ENCODE measurements around the gene CST9.
"Not testable (repeated sequence)": the region's sequence is repeated elsewhere in the genome, so short reads cannot be mapped to it uniquely, and the experiment has no call there.

CST9 gene

DNA sequence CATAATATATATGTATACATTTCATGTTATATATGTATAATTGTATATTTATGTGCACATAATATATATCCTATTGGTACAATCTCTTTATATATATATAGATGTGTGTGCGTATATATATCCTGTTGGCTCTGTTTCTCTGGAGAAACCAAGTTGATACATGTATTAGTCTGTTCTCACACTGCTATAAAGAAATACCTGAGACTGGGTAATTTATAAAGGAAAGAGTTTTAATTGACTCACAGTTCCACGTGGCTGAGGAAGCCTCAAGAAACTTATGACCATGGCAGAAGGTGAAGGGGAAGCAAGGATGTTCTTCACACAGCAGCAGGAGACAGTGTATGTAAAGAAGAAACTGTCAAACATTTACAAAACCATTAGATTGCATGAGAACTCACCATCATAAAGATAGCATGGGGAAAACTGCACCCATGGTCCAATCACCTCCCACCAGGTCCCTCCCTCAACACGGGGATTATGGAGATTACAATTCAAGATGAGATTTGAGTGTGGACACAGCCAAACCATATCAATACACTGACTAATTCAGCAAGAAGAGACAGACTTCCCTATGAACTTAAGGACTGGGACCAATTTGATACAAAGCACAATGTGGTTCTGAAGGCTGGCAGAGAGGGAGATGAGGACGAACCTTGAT lies 18.1 kb upstream of the CST9 start:
- no peak for DNase-seq (ENCODE audit: low read depth in 2 of 2)

DNA sequence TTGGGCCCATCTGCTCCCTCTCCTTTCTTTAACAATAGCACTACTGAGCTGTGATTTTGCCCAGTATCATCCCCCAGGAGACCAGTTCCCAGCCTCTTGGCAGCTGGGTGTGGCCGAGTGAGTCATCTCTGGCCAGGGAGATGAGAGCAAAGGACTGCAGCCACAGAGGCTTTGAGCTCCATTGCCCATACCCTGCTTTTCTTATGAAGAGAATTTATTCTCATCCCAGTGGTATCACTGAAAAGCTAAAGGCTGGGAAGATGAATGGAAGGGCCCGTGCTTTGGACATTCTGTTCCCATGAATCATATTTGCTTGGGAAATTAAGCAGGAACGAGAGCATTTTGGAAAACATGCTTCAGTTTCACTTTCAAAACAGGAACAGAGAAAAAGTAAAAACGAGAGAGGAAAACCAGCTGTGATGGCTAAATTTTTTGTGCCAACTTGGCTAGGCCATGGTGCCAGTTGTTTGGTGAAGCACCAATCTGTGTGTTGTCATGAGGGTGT lies 17.2 kb upstream of the CST9 start:
- no peak for DNase-seq (ENCODE audit: low read depth in 2 of 2)

DNA sequence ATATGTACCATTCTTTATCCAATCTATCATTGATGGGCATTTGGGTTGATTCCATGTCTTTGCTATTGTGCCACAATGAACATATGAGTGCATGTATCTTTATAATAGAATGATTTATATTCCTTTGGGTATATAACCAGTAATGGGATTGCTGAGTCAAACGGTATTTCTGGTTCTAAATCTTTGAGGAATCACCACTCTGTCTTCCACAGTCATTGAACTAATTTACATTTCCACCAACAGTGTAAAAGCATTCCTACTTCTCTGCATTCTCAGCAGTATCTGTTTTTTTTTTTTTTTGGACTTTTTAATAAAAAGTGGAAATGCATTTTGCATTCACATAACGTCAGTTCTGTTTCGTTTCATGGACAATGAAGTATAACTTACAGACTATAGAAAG lies 16.7 kb upstream of the CST9 start:
- not testable (repeated sequence) for DNase-seq (ENCODE audit: low read depth in 2 of 2)

DNA sequence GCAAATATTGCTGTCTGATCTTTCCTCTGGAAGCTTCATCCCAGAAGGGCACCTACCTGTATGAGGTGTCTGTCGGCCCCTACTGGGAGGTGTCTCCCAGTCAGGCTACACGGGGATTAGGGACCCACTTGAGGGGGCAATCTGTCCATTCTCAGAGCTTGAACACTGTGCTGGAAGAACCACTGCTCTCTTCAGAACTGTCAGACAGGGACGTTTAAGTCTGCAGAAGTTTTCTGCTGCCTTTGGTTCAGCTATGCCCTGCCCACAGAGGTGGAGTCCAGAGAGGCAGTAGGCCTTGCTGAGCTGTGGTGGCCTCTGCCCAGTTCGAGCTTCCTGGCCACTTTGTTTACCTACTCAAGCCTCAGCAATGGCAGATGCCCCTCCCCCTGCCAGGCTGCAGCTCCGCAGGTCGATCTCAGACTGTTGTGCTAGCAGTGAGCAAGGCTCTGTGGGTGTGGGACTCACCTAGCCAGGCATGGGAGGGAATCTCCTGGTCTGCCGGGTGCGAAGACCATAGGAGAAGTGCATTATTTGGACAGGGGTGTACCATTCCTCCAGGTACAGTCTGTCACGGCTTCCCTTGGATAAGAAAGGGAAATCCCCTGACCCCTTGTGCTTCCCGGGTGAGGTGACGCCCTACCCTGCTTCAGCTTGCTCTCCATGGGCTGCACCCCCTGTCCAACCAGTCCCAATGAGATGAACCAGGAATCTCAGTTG lies 15.1 kb upstream of the CST9 start:
- not testable (repeated sequence) for DNase-seq (ENCODE audit: low read depth in 2 of 2)

DNA sequence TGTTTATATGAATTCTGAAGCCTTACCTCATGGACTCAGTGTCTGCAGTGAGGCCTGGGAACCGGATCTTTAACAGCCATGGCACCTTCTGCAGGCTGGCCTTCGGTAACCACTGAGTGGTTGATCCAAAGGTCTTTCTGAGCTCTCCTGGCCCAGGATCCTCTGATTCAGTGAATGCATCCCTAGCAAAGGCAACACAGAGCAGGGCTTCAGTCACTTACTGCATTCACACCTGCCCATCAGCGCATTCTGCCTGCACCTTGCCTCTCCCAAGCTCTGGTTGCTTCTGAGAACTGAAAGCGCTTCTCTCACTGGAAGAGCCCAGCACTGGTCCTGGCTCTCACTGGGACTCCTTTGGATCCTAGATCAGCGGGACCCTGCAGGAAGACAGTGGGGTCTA lies 8.4 kb upstream of the CST9 start:
- DNase-seq (ENCODE audit: low read depth in 2 of 2) = no peak

DNA sequence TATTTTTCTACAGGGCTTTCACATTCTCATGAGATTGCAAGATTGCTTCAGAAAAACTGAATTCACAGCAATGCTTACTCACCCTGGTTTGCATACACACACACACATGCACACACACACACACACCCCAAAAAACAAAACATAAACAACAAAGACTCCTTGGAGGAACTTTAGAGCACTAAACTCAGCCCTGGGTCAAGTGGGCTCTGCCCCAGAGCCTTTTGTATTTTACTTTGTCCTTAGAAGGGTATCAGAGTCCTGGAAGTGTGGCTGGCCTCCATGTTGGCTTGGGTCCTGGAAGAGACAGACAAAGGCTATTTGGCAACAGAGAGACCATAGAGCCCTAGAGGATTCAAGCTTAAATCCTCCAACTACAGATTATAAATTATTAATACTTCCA lies 8.0 kb upstream of the CST9 start:
- DNase-seq (ENCODE audit: low read depth in 2 of 2) = no peak

DNA sequence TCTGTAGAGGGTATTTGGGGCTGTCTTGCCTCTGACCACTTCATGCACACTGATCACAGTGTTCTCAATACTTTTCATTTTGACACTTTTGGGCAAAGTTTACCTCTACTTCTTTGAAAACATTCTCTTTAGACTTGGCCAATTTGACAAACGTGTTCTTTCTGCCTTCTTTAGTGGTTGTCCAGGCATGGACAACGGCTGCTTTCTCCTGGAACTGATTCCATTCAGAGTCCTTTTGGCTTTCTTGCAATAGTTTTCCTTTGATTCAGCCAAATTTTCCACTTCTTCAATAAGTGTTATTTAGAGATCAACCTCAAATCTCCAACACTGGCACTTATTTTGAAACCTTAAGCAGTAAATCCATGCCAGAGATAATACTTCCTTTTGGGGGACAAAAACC lies 6.7 kb upstream of the CST9 start:
- DNase-seq (ENCODE audit: low read depth in 2 of 2) = no peak

DNA sequence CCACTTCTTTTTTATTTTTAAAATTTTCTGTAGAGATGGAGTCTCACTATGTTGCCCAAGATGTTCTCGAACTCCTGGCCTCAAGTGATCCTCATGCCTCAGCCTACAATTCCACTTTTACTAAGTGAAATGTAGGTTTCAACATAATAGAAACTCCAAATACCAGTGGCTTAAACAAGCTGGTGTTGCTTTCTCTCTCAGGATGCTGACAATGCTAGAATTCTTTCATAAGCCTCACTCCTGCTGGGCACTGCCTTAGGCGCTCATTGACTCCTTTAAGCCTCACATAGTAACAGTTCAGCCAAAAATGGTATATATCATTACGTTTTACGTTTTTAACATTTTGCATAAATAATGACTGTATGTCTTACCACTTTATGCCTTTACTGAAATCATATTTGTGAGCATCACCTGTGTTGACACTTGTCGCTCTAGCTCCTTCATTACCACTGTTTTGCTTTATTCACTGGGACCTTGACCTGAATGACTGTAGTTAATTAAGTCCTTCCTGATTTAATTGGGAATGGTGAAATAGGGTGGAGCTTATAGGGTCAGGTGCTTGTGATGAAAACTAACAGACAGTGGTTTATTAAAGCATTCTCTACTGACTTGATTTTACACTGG lies 3.9 kb upstream of the CST9 start:
- DNase-seq (ENCODE audit: low read depth in 2 of 2) = no peak

DNA sequence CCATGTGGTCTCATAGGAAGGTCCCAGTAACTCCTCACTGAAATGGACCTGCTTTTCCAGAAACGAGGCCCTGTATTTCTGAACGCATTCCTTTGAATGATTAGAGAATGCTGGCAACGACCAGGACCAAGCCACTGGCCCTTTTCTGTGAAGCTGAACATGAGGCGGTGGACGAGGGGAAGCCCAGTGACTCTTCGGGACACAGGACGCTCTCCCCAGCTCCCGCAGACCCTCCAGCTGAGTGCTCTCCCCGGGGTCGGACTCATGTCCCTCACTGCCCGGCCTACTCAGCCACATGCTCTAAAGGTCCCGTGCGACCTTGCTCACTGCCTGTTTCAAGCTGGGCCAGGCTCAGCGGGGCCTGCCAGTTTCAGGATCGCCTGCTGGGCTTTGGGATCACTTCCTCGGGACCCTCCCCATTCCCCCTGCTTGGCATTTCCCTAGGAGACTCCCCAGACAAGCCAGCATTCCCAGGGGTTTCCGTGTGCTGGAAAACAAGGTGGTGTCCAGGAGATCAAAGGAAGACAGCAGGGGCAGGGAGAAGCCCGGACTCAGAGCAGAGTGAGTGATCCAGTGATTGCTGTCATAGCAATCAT lies 2.6 kb upstream of the CST9 start:
- no peak for DNase-seq (ENCODE audit: low read depth in 2 of 2)

DNA sequence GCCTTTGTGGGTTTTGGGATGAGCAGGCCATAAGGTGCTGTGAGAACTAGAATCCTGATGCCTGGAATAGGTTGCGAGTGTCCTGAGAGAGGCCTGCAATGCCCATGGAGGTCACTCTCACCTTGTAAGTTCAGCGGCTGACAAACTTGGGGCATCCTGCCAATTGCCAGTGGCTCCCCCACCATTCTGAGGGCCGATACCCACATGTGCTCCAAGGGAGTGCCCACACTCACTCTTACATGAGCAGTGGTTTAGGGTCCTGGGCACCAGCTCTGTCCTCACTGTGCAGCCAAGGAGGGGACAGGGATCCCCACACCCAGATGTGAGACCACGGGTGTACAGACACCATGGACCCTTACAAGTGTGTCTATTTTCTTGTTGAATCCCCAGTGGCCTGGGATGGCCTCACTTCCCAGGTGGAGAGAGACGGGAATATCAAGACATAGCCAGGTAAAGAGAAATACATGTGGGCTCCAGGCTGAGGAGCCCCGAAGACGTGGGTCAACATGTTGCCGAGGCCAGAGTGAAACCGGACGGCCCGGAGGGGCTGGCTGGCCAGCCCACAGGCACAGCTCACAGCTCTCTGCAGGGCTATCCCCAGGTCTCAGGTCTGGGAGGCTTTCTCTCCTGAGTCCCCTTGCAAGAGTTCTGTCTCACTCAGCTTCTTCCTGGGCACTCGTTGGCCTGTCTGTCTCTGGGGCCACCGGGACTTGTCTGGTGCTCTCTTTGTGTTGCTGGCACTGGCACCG lies 2.0 kb upstream of the CST9 start:
- DNase-seq (ENCODE audit: low read depth in 2 of 2) = no peak

DNA sequence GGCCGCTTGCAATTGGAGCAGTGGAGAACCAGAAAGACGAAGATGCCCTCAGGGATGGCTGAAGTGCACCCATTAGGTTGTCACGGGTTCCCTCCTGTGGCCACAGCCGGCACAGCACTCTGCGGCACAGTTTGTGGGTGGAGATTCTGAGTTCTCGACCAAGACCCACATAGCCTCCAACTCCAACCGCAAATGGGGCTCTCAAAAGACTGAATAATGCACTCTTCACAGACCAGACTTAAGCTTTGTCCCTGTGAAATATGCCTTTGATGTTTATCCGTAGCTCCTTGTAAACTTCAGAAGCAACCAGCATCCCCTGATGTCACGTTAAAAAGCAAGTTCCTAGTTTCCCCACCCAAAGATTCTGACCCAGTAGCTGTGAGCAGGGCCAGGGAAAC lies 934 bp upstream of the CST9 start:
- DNase-seq (ENCODE audit: low read depth in 2 of 2) = peak; percentile 4 to 35

DNA sequence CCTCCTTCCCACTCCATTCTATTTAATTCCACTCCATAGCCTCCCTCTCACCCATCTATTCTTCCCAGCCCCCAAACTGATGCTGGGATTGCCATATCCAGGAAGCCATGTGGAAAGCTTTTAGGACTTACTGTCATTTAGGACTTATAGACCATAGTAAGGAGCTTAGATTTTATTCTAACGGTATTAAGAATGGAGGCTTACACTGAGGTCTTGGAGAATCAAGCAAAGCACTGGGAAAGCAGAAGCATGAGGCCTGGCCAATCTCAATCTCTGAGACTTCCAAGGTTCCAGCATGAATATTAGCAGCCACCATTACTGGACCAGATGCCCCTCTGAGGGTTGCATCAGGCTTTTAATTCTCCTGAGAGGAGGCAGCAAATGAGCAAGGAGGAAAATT lies 1.4 kb downstream of the CST9 start:
- no peak for DNase-seq (ENCODE audit: low read depth in 2 of 2)

DNA sequence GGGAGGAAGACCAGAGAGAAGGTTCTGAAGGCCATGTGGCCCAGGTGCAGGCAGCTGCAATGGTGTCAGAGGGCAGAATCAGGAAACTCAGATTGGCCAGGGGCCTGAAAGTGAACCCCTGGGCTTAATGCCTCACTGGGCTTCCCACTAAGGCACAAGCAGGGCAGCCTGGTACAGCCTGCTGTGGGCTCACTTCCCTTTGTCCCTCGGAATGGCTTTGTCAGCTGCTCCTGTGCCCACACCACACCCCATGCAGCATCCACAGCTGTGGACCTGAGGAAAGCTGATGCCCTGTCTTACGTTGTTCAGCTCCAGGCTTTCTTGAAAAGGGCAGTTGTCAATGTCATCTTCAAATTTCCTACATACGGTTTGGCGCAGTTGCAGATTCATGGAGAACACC lies 2.4 kb downstream of the CST9 start:
- DNase-seq (ENCODE audit: low read depth in 2 of 2) = no peak

DNA sequence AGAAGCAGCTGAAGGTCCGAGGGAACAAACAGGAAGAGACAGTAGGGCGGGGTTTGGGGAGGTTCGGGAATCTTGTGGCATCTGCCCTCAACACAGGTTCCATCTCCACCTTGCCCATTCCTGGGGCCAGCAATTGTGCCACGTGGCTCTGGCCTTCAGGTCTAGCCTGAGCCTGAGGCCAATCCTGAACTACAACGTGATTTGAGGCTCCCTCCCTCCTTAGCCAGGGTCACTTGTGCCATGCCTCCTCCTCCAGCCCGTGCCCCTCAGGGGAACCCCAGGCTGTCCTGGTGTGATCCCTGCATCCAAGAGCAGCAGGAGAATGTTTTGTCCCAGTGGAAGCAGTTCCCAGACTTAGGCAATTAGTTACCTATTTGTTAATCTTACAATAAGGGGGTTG lies 3.0 kb downstream of the CST9 start:
- no peak for DNase-seq (ENCODE audit: low read depth in 2 of 2)

DNA sequence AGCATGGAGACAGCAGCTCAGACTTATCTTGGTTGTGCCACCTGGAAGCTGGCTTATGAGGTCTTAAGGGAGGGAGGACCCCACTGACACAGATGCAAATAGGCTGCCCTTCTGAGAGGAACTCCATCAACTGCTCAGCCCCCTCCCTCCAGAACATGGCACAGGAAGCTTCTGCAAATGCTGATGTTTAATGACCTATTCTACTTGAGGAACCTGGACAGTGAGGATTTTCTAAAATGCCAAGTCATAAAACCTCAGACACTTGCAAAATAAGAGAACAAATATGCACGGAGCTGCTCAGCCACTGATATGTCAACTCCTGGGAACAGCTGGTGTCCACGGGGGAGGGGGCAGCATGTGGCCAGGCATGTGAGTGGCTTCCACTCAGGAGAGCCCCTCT lies 3.5 kb downstream of the CST9 start:
- no peak for DNase-seq (ENCODE audit: low read depth in 2 of 2)

DNA sequence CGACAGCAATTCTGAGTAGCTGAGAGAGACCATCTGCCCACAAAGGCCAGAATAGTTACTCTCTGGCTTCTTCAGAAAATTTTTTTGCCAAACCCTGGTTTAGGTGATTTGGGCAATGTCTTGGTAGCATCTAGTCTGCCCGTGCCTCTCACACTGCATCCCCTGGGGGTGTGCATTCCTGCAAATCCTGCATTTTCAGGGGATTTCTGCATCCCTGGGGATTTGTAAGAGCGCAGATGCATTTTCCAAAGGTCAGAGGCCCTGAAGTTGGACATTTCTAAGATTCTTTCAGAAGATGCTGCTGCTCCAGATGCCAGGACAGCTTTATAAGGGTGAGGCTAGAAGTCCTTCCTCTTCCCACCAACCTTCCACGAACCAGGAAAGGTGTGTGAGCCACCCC lies 4.0 kb downstream of the CST9 start:
- no peak for DNase-seq (ENCODE audit: low read depth in 2 of 2)

DNA sequence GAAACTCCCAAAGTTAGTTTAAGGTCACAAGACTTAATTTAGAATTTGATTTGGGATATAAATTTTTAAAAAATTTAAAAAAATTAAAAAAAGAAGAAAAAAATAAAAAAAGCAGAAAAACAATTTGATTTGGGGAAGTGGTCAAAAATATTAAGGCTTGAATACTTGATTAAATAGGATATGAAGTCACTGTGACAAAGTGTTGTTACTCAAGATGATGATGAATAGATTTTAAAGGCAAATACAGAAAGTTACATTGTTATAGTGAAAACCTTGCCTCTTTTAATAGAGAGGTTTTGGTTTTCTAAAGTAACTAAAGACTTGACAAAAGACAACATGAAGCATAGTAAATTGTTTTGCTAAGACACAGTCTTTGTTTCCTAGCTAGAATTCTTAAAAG lies 7.2 kb downstream of the CST9 start:
- DNase-seq (ENCODE audit: low read depth in 2 of 2) = no peak

DNA sequence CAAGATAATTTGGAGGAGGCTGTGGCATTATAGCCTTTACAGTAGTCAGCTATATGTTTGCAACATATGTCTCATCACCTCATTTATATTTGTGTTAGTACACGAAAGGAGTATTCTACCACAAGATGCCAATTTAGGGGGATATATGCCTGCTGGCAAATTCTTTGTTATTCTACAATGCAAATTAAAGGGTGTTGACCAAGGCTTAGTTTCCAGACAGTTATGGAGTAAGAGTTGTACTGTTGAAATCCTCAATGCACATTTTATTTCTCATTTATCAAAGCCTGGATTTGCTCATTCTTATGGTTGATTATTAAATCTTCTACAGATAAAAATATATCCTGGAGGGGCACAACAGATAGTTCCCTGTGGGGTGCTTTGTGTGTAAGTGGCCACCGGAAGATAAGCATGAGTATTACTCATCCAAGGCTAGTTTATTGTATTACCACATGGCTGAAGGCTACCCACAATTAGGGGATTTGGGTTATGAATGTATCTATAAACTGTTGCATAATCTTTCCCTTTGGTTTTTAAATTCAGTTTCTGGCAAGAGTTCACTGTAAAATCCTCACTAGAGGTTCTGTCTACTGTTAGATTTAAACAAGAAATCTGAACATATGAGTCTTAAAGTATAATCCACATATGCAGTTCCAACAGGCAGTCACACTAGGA lies 9.0 kb downstream of the CST9 start:
- no peak for DNase-seq (ENCODE audit: low read depth in 2 of 2)

DNA sequence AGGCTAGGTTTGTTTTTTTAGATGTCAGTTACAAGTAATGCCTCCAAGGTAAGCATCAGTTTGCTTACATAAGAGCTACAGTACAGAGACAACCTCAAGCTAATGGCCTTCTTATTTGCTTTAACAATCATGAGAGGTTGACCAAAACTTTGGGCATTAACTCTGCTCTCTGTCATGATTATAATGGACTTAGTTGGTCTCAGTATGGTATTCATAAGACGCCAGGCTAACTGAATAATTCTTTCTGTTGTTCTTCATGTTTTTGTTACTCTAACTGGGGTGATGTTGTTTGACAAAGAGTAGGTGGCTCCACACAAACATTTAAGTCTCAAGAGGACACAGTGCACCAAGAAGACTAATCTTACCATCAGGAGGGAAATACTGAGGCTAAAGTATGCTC lies 9.8 kb downstream of the CST9 start:
- no peak for DNase-seq (ENCODE audit: low read depth in 2 of 2)

DNA sequence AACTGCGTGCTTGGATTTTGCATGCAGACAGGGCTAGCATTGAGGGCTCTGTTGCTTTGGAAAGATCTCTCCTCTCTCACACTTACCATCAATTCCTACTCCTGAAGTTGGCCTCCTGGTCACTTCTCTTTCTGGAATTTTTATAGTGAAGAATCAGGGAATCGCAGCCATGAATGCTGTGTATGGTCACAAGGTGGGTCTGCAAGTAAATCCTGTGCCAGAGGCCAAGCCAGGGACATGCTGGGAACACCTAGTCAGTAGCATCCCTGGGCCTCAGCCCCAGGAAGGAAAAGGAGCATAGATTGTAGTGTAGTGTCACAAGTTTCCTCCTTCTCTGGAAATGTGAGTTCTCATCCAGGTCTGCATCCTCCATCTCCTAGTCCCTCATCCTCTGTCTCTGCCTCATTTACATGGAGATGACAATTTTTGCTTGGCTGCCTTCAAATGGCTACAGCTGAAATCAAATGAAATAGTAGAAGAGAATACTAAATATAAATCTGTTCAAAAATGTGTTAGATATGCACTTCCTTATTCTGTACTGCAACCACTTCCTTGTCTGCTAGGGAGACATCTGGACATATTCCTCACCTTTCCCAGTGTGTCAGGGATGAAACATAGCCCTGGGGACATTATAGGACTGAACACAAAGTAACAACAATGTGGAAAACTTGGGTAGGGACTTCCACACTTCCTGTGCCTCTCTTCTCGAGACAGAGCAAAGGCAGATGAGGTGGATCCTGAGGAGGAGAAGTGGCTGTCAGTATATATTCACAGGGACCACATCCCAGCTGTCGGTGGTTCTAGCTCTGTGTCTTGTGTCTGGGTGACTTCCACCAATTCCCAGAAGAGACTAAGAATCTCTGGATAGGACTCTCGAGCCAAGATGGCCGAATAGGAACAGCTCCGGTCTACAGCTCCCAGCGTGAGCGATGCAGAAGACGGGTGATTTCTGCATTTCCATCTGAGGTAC lies 17.0 kb downstream of the CST9 start:
- no peak for DNase-seq (ENCODE audit: low read depth in 2 of 2)
